Superior temporal gyrus (tissue), 1 donor: ENCODE measurements around the gene PIK3C2A.
"Not testable (repeated sequence)": the region's sequence is repeated elsewhere in the genome, so short reads cannot be mapped to it uniquely, and the experiment has no call there.

ENCODE experiments used
- DNase-seq: peaks from one replicate; pipeline ENCODE4 v3.0.0-alpha.2; 2016; ENCODE audit errors: extremely low spot score

The PIK3C2A gene, protein sequence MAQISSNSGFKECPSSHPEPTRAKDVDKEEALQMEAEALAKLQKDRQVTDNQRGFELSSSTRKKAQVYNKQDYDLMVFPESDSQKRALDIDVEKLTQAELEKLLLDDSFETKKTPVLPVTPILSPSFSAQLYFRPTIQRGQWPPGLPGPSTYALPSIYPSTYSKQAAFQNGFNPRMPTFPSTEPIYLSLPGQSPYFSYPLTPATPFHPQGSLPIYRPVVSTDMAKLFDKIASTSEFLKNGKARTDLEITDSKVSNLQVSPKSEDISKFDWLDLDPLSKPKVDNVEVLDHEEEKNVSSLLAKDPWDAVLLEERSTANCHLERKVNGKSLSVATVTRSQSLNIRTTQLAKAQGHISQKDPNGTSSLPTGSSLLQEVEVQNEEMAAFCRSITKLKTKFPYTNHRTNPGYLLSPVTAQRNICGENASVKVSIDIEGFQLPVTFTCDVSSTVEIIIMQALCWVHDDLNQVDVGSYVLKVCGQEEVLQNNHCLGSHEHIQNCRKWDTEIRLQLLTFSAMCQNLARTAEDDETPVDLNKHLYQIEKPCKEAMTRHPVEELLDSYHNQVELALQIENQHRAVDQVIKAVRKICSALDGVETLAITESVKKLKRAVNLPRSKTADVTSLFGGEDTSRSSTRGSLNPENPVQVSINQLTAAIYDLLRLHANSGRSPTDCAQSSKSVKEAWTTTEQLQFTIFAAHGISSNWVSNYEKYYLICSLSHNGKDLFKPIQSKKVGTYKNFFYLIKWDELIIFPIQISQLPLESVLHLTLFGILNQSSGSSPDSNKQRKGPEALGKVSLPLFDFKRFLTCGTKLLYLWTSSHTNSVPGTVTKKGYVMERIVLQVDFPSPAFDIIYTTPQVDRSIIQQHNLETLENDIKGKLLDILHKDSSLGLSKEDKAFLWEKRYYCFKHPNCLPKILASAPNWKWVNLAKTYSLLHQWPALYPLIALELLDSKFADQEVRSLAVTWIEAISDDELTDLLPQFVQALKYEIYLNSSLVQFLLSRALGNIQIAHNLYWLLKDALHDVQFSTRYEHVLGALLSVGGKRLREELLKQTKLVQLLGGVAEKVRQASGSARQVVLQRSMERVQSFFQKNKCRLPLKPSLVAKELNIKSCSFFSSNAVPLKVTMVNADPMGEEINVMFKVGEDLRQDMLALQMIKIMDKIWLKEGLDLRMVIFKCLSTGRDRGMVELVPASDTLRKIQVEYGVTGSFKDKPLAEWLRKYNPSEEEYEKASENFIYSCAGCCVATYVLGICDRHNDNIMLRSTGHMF (N-terminal part only)

DNA sequence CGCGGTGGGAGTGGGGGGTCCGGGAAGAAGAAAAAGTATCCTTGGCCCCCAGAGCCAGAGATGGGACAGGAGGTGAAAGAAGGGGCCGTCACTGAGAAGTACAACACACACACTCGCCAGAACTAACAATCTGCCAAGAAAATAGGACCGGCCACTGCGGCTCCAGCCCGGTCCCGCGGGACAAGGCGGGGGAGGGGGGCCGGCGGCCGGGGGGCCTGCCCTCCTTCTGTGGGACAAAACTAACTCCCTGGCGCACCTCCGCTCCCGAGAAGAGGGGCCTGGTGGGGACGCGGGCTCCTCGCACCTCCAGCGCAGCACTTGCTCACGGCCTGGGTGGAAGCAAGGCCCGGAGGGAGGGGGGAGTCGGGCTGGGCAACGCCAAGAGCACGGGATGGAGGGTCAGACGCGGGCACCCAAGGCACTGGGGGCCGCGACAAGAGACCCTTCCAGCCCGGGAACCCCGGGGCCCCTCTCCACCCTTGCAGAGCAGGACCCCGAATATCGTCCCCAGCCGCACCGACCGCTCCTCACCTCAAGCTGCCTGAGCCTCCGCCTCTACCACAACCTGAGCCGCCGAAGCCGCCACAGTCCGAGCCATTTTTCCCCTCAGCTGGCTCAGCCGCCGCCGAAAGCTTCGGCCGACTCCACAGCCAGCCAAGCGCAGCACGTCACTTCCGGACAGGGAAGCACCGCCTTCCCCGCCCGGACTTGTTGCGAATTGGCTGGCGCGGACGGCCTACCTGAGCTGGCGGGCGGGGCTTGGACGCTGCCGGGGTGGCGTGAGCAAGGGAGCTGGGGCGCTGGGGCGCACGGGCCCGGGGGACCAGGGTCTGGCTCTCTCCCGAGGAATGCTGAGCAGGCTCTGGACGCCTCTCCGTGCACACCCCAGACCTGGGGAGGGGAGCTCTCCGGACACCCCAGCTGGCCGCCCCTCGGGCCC lies at the start of gene PIK3C2A:
Gene PIK3C2A (minus strand): TSS at position 670 of the 940 bp plus-strand sequence. CDS start 38,245 bp downstream, outside the sequence.
- DNase-seq = peak; percentile 95

DNA sequence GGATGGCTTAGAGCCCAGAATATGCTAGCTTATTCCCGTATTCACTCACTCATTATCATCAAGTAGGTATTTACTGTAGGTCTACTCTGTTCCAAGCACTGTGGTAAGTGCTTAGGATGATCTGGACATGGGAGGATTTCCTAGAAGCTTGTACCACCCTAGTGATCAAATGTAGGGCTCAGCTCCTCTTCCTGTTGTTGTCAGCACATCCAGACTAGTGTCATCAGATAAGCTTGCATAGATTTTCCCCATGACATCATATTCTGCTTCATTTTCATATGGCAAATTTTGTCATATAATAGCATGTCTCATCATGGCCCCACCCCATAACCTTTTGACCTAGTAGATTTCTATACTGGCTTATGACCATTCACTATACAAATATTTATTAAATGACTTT lies 49.4 kb upstream of the PIK3C2A start:
- DNase-seq = no peak

DNA sequence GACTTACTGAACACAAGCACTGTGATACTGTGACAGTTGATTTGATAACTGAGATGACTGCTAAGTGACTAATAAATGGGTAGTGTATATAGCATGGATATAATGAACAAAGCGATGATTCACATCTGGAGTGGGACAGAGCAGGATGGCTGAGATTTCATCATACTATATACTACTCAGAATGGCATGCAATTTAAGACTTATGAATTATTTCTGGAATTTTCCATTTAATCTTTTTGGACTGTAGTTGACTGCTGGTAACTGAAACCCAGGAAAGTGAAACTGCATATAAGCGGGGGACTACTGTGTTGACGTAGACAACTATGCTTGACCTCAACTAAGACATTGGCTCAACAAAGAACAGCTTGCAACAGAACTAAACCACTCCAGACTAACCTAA lies 48.7 kb upstream of the PIK3C2A start:
- DNase-seq = no peak

DNA sequence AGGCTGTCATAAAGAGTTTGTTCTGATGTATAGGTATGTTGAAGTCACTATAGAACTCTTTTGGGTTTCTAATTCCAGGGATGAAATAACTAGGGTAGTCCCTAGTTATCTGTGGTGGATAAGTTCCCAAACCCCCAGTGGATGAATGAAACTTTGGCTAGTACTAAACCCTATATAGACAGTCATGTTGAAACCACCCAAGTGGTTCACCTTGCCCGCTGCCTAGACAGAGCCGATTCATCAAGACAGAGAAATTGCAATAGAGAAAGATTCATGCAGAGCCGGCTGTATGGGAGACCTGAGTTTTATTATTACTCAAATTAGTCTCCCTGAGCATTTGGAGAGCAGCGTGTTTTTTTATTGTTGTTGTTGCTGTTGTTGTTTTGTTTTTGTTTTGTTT lies 44.9 kb upstream of the PIK3C2A start:
- no peak for DNase-seq

DNA sequence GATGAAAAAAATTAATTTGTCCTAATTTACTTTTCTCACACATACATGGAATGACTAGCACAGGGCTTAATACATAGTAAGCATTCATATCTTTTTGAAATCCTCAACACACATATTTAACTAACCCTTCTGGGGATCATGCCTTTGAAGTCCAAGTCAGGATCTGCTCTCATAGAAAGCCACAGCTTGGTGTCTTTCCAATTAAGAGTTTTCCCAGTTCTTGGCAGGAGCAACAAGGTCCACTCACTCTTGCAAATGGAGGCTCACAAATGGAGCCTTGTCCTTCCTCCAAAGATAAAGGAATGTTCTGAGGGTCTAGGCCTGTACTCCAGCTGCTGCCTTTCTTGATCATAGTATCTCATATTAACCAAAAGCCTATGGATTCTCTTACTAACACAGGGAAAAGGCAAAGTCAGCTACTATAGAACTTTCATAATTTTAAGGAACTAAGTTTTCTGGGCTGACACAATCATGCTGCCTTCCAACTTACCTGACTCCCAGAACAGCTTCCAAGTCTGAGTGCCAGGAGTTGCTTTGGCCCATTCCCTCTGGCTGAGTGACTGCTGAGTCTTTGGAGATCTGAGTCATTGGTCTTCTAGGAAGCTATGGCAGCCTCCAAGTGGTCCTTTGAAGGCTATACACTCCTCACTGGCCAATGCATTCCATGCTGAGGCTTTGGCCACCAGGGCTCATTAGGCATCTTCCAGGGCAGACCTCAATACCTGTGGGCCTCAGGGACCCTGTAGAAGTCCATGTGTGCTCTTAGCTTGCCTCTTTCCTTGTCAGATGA lies 43.0 kb upstream of the PIK3C2A start:
- no peak for DNase-seq

DNA sequence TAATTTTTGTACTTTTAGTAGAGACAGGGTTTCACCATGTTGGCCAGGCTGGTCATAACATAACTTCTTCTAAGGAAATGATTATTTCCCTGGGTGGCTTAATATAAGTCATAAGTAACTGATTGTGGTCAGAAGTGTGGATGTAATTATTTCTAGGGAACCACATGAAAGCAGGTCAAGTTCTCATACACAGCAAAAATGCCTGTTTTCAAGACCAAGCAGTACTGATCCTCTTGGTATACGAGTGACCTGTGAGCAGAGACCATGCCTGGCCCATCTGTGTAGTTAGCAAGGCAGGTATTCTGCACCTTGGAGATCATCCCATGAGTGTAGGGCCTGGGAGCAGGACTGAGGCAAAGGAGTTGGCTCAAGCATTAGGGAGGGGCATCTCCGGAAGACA lies 36.3 kb upstream of the PIK3C2A start:
- no peak for DNase-seq

DNA sequence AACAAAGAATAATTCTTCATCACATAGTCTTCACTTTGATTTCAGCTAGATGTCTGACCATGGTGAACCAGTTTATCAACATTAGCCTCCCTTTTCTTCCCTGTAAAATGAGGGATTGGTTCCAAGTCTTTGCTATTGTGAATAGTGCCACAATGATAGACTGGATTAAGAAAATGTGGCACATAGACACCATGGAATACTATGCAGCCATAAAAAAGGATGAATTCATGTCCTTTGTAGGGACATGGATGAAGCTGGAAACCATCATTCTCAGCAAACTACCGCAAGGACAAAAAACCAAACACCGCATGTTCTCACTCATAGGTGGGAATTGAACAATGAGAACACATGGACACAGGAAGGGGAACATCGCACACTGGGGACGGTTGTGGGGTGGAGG lies 35.2 kb upstream of the PIK3C2A start:
- DNase-seq = not testable (repeated sequence)

DNA sequence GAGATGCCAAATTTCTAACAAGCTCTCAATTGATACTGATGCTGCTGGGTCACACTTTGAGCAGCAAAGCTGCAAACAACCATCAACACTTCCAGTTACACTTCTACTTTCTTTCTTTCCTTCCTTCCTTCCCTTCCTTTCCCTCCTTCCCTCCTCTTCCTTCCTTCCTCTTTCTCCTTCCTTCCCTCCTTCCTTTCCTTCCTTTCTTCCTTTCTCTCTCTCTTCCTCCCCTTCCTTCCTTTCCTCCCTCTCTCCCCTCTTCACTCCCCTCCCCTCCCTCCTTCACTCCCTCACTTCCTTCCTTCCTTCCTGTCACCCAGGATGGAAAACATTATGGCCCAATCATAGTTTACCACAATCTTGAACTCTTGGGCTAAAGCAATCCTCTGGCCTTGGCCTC lies 33.0 kb upstream of the PIK3C2A start:
- DNase-seq = no peak

DNA sequence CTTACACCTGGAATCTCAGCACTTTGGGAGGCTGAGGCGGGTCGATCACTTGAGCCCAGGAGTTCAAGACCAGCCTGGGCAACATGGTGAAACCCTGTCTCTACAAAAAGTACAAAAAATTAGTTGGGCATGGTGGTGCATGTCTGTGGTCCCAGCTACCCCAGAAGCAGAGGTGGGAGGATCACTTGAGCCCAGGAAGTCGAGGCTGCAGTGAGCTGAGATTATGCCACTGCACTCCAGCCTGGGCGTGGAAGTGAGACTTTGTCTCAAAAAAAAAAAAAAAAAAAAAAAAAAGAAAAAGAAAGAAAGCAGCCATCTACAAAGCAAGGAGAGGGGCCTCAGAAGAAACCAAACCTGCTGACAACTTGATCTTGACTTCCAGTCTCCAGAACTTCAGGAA lies 32.1 kb upstream of the PIK3C2A start:
- not testable (repeated sequence) for DNase-seq

DNA sequence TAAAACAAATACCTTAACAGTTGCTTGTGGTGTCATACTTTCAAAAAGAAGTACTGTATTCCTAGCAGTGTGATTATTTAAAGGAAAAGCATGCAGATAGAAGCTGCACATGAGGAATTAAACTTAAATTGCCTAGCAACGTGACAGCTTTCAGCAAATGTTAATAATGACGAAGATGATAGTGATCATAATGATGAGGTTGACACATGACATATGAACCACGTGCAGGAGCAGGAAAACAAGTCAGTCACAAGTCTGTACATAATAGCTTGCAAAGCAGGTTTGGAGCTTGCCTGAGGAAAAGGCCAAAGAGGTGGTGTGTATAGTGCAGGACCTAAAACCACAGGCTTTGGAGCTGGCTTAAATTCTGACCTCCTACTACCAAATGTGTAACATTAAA lies 30.6 kb upstream of the PIK3C2A start:
- DNase-seq = no peak

DNA sequence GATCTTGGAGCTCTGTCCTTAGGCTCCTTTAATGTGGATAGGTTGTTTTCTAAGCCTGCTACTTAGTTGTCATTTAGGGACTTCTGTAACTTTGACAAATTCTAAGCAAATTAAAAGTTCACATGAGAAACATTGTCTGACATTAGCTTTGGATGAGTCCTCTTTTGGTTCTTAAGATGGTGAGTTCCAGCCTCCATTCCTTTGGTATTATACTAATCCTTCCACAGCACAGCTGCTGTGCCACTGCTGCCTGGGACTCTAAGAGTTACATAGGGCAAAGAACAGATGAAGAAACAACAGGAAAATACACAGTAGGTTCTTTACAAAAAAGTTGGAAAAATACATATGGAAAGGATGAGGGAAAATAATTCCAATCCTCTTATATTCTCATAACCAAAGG lies 25.3 kb upstream of the PIK3C2A start:
- DNase-seq = no peak

DNA sequence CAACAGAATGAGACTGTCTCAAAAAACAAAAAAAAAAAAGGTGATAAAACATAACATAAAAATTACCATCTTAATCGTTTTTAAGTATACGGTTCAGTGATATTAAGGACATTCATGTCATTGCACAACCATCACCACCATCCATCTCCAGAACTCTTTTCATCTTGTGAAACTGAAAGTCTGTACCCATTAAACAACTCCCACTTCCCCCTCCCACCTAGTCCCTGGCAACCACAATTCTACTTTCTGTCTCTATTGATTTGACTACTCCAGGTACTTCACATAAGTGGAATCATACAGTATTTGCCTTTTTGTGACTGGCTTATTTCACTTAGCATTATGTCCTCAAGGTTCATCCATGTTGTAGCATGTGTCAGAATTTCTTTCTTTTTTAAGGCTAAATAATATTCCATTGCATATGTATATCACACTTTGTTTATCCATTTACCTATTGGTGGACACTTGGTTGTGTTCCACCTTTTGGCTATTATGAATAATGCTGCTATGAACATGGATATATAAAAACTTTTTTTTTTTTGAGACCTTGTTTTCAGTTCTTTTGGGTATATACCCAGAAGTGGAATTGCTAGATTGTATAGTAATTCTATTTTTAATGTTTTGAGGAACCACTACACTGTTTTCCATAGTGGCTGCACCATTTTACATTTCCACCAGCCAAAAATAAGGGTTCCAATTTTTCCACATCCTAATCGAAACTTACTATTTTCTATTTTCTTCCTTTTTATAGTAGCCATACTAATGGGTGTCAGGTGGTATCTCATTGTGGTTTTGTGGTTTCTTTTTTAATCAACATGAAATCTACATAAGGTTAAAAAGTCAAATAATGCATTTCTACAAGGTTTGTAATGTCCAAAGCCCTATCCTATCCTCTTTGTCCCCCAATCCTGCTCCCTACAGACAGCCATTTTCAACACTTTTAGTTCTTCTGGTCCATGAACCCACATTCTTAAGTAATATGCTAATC lies 23.4 kb upstream of the PIK3C2A start:
- DNase-seq = no peak

DNA sequence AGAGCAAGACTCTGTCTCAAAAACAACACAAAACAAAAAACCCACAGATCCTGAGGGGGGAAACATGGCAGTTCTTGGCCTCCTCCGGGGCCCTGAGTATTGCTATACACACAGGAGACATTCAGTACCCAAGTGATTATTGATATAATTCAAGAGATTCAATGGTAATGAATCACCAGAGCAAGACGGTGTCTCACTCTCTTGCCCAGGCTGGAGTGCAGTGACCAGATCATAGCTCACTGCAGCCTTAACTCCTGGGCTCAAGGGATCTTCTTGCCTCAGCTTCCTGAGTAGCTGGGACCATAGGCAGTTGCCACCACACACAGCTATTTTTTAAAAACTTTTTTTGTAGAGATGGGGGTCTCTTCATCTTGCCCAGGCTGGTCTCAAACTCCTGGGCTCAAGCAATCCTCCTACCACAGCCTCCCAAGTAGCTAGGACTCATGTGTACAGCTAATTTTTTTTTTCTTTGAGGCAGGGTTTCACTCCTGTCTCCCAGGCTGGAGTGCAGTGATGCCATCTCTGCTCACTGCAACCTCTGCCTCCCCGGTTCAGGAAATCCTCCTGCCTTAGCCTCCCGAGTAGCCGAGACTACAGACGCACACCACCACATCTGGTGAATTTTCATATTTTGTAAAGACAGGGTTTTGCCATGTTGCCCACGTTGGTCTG lies 21.8 kb upstream of the PIK3C2A start:
- DNase-seq = no peak

DNA sequence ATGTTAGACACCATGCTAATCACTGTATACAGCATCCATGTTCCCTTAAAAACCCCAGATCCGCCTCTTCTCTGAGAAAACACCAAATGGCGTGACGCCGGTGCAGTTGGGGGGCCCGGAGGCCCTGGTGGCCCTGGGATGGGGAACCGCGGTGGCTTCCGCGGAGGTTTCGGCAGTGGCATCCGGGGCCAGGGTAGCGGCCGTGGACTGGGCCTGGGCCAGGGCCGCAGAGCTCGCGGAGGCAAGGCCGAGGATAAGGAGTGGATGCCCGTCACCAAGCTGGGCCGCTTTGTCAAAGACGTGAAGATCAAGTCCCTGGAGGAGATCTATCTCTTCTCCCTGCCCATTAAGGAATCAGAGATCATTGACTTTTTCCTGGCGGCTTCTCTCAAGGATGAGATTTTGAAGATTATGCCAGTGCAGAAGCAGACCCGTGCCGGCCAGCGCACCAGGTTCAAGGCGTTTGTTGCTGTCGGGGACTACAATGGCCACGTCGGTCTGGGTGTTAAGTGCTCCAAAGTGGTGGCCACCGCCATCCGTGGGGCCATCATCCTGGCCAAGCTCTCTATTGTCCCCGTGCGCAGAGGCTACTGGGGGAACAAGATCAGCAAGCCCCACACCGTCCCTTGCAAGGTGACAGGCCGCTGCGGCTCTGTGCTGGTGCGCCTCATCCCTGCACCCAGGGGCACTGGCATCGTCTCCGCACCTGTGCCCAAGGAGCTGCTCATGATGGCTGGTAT lies 20.6 kb upstream of the PIK3C2A start:
- not testable (repeated sequence) for DNase-seq

DNA sequence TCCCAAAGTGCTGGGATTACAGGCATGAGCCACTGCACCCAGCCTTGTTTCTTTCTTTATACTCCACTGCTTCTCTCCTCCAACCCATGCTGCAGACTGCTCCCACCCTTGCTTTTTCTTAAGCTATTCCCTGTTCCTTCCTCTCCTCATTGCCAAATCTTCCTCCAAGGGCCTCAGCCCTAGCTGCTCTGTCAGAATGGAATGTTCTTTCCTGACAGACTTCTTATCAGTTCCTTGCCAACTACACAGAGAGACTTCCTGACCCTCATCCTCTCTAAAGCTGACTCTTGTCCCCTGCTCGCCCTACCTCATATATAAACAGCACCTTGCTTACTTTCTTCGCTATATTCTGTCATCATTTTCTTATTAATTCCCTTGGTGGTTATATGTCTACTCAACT lies 16.9 kb upstream of the PIK3C2A start:
- DNase-seq = no peak

DNA sequence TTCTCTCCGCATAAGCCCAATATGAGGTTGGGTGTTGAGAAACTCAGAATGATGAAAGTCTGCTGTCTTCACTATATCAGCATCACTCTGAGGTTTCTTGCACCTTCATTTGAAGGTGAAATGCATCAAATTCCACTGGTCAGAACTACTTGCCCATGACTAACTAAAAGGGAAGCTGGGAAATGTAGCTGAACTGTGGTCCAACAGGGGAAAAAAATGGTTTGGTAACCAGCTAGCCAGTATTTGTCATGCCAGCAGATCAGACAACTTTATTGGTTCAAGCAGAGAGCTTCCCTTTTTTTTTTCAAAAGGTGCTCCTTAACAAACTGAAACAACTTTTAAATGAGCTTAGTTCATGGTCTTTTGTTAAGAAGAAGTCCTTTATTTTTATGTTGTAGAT lies 14.2 kb upstream of the PIK3C2A start:
- DNase-seq = no peak

DNA sequence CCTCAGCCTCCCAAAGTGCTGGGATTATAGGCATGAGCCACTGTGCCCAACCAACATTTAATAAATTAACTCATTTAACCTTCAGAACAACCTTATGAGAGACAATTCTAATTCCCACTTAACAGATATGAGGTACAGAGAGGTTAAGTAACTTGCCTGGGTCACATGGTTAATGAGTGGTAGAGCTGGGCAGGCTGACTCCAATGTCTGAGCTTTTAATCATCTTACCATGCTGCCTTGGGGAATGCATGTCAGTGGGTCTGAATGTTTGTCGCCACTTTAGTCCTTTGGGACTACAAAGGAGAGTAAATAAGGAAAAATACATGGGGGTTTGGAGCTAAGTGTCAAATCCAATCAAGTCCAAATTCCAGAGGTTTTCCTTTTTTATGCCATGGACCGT lies 11.2 kb upstream of the PIK3C2A start:
- DNase-seq = no peak

DNA sequence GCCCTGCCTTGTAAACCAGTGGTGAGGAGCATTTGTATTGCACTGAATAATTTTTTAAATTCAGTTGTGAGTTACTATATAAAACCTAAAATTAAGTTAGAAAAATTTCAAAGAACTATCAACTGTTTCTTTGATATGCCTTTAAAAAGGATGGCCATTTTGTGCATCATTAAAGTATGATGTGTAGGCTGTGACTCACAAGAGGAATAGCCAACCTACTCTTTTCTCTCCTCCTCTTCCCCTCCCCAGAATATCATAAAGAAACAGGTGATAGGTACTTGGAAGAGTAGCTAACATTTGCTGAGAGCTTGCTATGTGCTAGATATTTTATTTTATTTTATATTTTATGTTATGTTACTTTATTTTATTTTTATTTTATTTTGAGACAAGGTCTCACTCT lies 10.6 kb upstream of the PIK3C2A start:
- DNase-seq = no peak
